ENCODE measurements around the gene ARL6IP6. TPM values are rescaled to one million over a fixed set of nuclear protein-coding genes. Genes with fewer than 3 reads are reported as not detected.

ARL6IP6 gene
- total and polyA plus RNA-seq, 7 donors = 5.4 to 18.2 (median 10.3) TPM

- Histone ChIP-seq H3K27ac (no peak overlapping the region), H3K4me3 (no peak overlapping the region), H3K9me3 (no peaks in the 10 kb centered on the region), H3K27me3 (no peaks in the 10 kb centered on the region), H3K36me3 (peaks cover 0 to 38% (median 0%) of the 10 kb centered on the region in 4 donors), H3K4me1 (no peaks in the 10 kb centered on the region)
- intact Hi-C loops (cut with DNase I) = no loop called here
- no peak for TF ChIP-seq POLR2A (IDR thresholded peaks at IDR 0.05)
- TF ChIP-seq CTCF (IDR thresholded peaks at IDR 0.05) = no peak
- no peak for TF ChIP-seq EP300 (IDR thresholded peaks at IDR 0.05)
- no peak for TF ChIP-seq POLR2AphosphoS5 (IDR thresholded peaks at IDR 0.05)
- 95 to 97% methylated on average over 9 of the region's 9 CpGs for WGBS, 2 donors
- DNase-seq = no peak
Observed at GRCh38 chr2:152682663-152683062, 35.8 kb upstream of the ARL6IP6 start.

- intact Hi-C loops (cut with DNase I) = no loop called here
- H3K36me3 ChIP-seq = peaks cover 0 to 35% (median 0%) of the 10 kb centered on the region in 4 donors
- TF ChIP-seq EP300 (IDR thresholded peaks at IDR 0.05) (no peak), POLR2A (IDR thresholded peaks at IDR 0.05) (no peak), POLR2AphosphoS5 (IDR thresholded peaks at IDR 0.05) (no peak), CTCF (IDR thresholded peaks at IDR 0.05) (no peak)
- no peaks in the 10 kb centered on the region for H3K27me3 ChIP-seq
- H3K4me3 ChIP-seq = no peak overlapping the region
- DNase-seq = no peak
- no peaks in the 10 kb centered on the region for H3K9me3 ChIP-seq
- H3K27ac ChIP-seq = no peak overlapping the region
- no peaks in the 10 kb centered on the region for H3K4me1 ChIP-seq
Observed at GRCh38 chr2:152683400-152683799, 35.0 kb upstream of the ARL6IP6 start.

GRCh38 chr2:152686321-152686720 lies 32.1 kb upstream of the ARL6IP6 start:
- DNase-seq = no peak
- H3K4me3 ChIP-seq = no peak overlapping the region
- peaks cover 0 to 12% (median 0%) of the 10 kb centered on the region in 4 donors for H3K36me3 ChIP-seq
- TF ChIP-seq CTCF (IDR thresholded peaks at IDR 0.05) (no peak), POLR2A (IDR thresholded peaks at IDR 0.05) (no peak)
- H3K27ac ChIP-seq = no peak overlapping the region
- no peaks in the 10 kb centered on the region for H3K9me3 ChIP-seq
- intact Hi-C loops (cut with DNase I) = no loop called here
- no peaks in the 10 kb centered on the region for H3K4me1 ChIP-seq
- H3K27me3 ChIP-seq = no peaks in the 10 kb centered on the region

- peaks cover 0 to 29% (median 0%) of the 10 kb centered on the region in 4 donors for H3K36me3 ChIP-seq
- DNase-seq = no peak
- H3K4me1 ChIP-seq = peaks cover 0 to 16% (median 5%) of the 10 kb centered on the region in 4 donors
- TF ChIP-seq EP300 (IDR thresholded peaks at IDR 0.05) (no peak), CTCF (IDR thresholded peaks at IDR 0.05) (no peak), POLR2AphosphoS5 (IDR thresholded peaks at IDR 0.05) (no peak), POLR2A (IDR thresholded peaks at IDR 0.05) (no peak)
- H3K9me3 ChIP-seq = no peaks in the 10 kb centered on the region
- WGBS, 2 donors = 83 to 87% methylated on average over 4 of the region's 4 CpGs
- H3K27me3 ChIP-seq = no peaks in the 10 kb centered on the region
- H3K27ac ChIP-seq = no peak overlapping the region
- no peak overlapping the region for H3K4me3 ChIP-seq
- intact Hi-C loops (cut with DNase I) = no loop called here
Observed at GRCh38 chr2:152693033-152693432, 25.4 kb upstream of the ARL6IP6 start.

GRCh38 chr2:152694161-152694661 lies 24.2 kb upstream of the ARL6IP6 start:
- Histone ChIP-seq H3K4me1 (peaks cover 0 to 16% (median 5%) of the 10 kb centered on the region in 4 donors), H3K9me3 (no peaks in the 10 kb centered on the region), H3K27me3 (no peaks in the 10 kb centered on the region), H3K36me3 (peaks cover 0 to 26% (median 0%) of the 10 kb centered on the region in 4 donors), H3K4me3 (peak overlapping the region in 3 of 4 donors; percentile 25 to 35 (median 34)), H3K27ac (peak overlapping the region in 3 of 4 donors; percentile 25 to 55 (median 39))
- TF ChIP-seq EP300 (IDR thresholded peaks at IDR 0.05) = no peak
- no peak for TF ChIP-seq POLR2A (IDR thresholded peaks at IDR 0.05)
- no peak for TF ChIP-seq CTCF (IDR thresholded peaks at IDR 0.05)
- TF ChIP-seq POLR2AphosphoS5 (IDR thresholded peaks at IDR 0.05) = peak in 1 of 4 donors; percentile 7
- 32 to 43% methylated on average over 8 of the region's 8 CpGs for WGBS, 2 donors
- intact Hi-C loops (cut with DNase I) = no loop called here
- DNase-seq = no peak
